GM18507 (cell line): ENCODE results near the gene PKD2L2.
"Not testable (repeated sequence)": the region's sequence is repeated elsewhere in the genome, so short reads cannot be mapped to it uniquely, and the experiment has no call there.

Experiments
- DNase-seq: peaks from one replicate; pipeline ENCODE4 v3.0.0; 2011; ENCODE audit warnings: low read depth; ENCODE audit not compliant: insufficient read length; ENCODE audit errors: extremely low spot score
- FAIRE-seq: peaks from 2 replicates; lab custom pipeline; 2011; peaks lifted over from hg19 to GRCh38; lab: Jason Lieb, UNC

Gene PKD2L2

GRCh38 chr5:137939331-137939730 is 50.1 kb downstream of the PKD2L2 start:
- no peak for DNase-seq
- no peak for FAIRE-seq

GRCh38 chr5:137944280-137944679 is 55.0 kb downstream of the PKD2L2 start:
- not testable (repeated sequence) for DNase-seq, FAIRE-seq

- no peak for DNase-seq
- no peak for FAIRE-seq
These were observed 56.6 kb downstream of the PKD2L2 start for GRCh38 chr5:137945825-137946224.

DNA sequence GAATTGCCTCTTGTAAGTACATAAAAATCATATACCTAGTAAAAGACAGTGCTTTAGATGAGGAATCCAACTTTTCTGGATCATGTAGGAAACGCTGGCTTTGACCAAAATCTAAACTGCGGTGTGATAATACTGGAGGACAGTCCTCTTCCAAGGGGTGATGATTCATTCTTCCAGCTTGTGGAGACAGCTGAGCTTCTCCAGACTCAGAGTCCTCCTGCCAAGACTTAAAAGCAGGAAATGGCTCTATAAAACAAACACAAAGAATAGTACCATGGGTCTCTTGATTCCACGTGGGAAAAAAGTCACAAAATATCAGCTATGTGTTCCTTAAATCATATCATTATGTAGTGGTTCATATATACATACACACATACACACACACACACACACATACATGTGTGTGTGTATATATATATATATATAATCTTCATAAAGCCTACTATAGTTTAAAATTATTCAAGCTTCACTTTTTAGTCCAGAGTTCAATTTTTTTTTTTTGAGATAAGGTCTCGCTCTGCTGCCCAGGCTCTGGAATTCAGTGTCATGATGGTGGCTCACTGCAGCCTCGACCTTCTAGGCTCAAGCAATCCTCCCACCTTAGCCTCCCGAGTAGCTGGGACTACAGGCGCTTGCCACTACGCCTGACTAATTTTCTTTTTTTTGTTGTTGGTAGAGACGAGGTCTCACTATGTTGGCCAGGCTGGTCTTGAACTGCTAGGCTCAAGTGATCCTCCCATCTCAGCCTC is 65.0 kb downstream of the PKD2L2 start:
- FAIRE-seq (no peak), DNase-seq (no peak)

GRCh38 chr5:137957948-137958347 is 68.7 kb downstream of the PKD2L2 start:
- no peak for FAIRE-seq

GRCh38 chr5:137959488-137959887 is 70.2 kb downstream of the PKD2L2 start:
- no peak for DNase-seq
- FAIRE-seq: no peak

More at GRCh38 chr5:137957948-137958347, 68.7 kb downstream of the PKD2L2 start:
- DNase-seq: no peak

- no peak for DNase-seq
- no peak for FAIRE-seq
These were observed 70.9 kb downstream of the PKD2L2 start for GRCh38 chr5:137960141-137960540.

GRCh38 chr5:137960819-137961218 is 71.6 kb downstream of the PKD2L2 start:
- FAIRE-seq (no peak), DNase-seq (no peak)

GRCh38 chr5:137970384-137970783 is 81.1 kb downstream of the PKD2L2 start:
- FAIRE-seq, DNase-seq: not testable (repeated sequence)

- no peak for DNase-seq
- no peak for FAIRE-seq
These were observed 86.0 kb downstream of the PKD2L2 start for GRCh38 chr5:137975208-137975607.

DNA sequence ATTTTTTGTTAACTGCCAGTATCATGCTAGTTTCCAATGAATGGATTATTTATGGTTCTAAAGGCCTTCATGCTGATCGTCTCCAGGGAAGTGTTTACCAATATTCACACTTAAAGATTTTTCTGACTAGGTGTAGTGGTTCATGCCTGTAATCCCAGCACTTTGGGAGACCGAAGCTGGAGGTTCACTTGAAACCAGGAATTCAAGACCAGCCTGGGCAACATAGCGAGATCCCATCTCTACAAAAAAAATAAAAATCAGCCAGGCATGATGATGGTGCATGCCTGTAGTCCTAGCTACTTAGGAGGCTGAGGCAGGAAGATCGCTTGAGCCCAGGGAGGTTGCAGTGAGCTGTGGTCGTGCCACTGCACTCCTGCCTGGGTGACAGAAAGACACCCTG is 100.2 kb downstream of the PKD2L2 start:
- DNase-seq (no peak), FAIRE-seq (no peak)
